Measurements from ENCODE around the gene MEI4. TPM values are rescaled to one million over a fixed set of nuclear protein-coding genes. Genes with fewer than 3 reads are reported as not detected.

The MEI4 gene
- total RNA-seq, 3 donors from 2014 or later, result not detected

DNA sequence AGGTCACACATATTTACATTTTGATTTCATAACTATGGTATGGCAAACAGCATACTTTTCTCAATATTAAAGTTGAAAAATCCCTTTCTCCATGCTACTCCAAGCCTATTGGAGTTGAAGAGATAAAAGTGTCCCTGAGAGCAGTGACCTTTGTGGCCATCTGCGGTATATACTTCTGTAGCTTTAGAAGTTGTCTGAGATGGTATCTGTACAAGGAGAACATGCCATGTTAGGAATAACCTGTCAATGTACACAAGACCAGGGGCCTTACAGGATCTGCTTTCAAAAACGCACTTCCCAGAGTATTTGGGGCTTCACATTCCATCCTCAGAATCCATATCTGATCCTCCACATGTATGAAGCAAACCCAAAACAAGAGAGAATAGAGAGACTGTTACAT, 226.7 kb downstream of the MEI4 start:
- Mint-ChIP-seq H3K36me3 (ENCODE audit: insufficient read depth) (no peaks in the 10 kb centered on the region), H3K4me1 (ENCODE audit: low read depth) (no peaks in the 10 kb centered on the region), H3K9me3 (no peaks in the 10 kb centered on the region), H3K4me3 (no peak overlapping the region), H3K27me3 (ENCODE audit: low read depth) (no peaks in the 10 kb centered on the region)
- ATAC-seq (no peak), DNase-seq (no peak)

DNA sequence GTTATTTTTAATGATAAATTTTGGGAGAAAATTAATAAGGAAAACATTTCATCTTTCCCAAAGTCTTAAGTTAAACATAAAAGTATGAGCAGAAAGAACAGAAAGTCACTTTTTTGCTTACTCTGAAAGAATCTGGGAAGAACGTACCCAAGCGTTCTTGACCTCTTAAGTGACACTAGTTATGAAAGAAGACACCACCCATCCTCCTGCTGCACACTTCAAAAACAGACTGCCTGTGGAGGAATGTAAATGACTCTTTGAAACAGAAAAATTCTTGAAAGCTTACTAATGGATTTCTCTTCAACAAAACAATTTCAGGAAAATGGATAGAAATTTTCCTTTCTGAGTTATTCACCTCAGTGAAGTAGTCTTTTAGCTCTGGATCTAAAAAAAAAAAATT, 227.7 kb downstream of the MEI4 start:
- H3K27me3 Mint-ChIP-seq (ENCODE audit: low read depth), result no peaks in the 10 kb centered on the region
- H3K4me1 Mint-ChIP-seq (ENCODE audit: low read depth), result no peaks in the 10 kb centered on the region
- DNase-seq, result no peak
- no peak for ATAC-seq
- H3K9me3 Mint-ChIP-seq, result no peaks in the 10 kb centered on the region
- no peaks in the 10 kb centered on the region for H3K36me3 Mint-ChIP-seq (ENCODE audit: insufficient read depth)
- H3K4me3 Mint-ChIP-seq, result no peak overlapping the region

DNA sequence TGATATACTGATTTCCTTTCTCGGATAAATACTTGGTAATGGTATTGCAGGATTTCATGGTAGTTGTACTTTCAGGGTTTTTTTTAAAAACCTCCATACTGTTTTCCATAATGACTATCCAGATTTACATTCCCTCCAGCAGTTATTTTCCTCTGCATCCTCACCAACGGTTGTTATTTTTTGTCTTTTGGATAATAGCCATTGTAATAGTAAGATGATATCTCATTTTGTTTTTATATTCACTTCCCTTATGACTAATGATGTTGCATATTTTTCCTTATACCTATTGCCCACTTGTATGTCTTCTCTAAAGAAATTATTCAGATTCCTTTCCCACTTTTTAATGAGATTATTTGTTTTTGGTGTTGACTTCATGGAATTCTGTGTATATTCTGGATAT, 231.0 kb downstream of the MEI4 start:
- Mint-ChIP-seq H3K4me1 (ENCODE audit: low read depth) (no peaks in the 10 kb centered on the region), H3K4me3 (no peak overlapping the region), H3K9me3 (no peaks in the 10 kb centered on the region), H3K27me3 (ENCODE audit: low read depth) (no peaks in the 10 kb centered on the region), H3K36me3 (ENCODE audit: insufficient read depth) (no peaks in the 10 kb centered on the region)
- no peak for ATAC-seq
- no peak for DNase-seq

DNA sequence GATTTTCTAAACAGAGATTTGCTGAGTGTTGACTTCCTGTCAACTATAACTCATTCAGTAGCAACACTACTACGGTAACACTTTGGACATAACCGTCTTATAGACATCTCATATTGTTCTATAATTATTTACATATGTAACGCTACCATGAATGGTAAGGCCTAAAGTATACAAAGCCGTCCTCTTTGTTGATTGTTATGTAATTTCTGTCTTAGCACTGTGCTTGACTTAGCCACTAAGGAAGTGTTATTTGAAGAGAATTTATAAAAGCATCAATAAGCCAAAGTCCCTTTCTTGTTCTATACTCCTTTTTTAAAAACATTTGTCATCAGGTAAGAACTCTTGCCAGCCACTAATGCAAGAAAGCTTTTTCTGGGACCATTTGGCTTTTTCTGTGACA, 240.6 kb downstream of the MEI4 start:
- H3K4me1 Mint-ChIP-seq (ENCODE audit: low read depth), result no peaks in the 10 kb centered on the region
- no peaks in the 10 kb centered on the region for H3K36me3 Mint-ChIP-seq (ENCODE audit: insufficient read depth)
- no peak overlapping the region for H3K4me3 Mint-ChIP-seq
- no peak for DNase-seq
- no peak for ATAC-seq
- peaks cover 22% of the 10 kb centered on the region for H3K9me3 Mint-ChIP-seq
- H3K27me3 Mint-ChIP-seq (ENCODE audit: low read depth), result no peaks in the 10 kb centered on the region

DNA sequence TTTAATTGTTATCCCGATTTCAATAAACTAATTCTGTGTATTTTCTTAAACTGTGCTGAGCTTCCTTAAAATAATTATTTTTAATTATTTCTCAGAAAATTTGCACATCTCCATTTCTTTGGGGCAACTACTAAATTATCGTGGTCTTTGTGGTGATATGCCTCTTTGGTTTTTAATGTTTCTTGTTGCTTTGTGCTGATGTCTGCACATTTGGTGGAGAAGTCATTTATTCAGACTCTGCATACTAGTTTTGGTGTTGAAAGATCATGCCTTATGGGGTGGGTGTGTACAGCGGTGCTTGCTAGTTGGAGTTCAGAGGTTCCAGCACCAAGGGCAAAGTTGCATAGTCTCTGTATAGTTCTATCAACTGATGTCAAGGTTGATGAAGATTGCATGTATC, 253.2 kb downstream of the MEI4 start:
- Mint-ChIP-seq H3K4me3 (no peak overlapping the region), H3K4me1 (ENCODE audit: low read depth) (no peaks in the 10 kb centered on the region), H3K9me3 (peaks cover 21% of the 10 kb centered on the region), H3K27me3 (ENCODE audit: low read depth) (no peaks in the 10 kb centered on the region), H3K36me3 (ENCODE audit: insufficient read depth) (no peaks in the 10 kb centered on the region)
- ATAC-seq (no peak), DNase-seq (no peak)

DNA sequence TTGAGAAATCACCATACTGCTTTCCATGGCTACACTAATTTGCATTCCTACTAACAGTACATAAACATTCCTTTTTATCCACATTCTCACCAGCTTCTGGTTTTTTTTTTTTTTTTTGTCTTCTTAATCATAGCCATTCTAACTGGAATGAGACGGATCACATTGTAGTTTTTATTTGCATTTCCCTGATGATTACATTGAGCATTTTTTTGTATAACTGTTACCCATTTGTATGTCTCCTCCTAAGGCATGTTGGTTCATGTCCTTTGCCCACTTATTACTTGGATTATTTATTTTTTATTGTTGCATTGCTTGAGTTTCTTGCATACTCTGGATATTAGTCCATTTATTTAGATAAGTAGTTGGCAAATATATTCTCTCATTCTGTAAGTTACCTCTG, 258.0 kb downstream of the MEI4 start:
- ATAC-seq, result no peak
- H3K4me3 Mint-ChIP-seq, result no peak overlapping the region
- DNase-seq, result no peak
- H3K9me3 Mint-ChIP-seq, result peaks cover 27% of the 10 kb centered on the region
- H3K36me3 Mint-ChIP-seq (ENCODE audit: insufficient read depth), result no peaks in the 10 kb centered on the region
- H3K4me1 Mint-ChIP-seq (ENCODE audit: low read depth), result no peaks in the 10 kb centered on the region
- no peaks in the 10 kb centered on the region for H3K27me3 Mint-ChIP-seq (ENCODE audit: low read depth)

DNA sequence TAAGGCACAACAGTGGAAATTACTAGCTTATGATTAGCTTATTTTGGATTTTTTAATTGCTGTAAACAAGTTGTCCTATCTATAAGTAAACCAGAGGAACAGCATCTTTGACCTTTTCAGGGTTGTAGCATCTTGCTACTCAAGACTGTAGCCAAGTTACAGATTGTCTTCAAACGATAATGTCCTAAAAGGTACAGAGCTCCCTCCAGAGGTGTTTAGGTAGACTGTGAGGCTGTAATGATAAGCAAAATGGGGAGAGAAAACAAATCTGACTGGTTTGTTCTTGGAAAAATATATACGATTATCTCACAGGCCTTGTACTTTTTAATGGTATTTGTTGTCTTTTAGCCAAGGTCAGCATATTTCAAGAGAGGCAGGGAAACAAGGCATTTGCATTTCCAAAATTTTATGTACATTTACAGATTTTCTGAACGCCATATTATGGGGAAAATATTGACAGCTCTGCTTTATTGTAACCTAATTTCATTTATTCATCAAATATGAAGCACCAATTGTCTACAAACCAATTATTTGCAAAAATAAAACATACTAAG, 273.4 kb downstream of the MEI4 start:
- Mint-ChIP-seq H3K9me3 (no peaks in the 10 kb centered on the region), H3K36me3 (ENCODE audit: insufficient read depth) (no peaks in the 10 kb centered on the region), H3K27me3 (ENCODE audit: low read depth) (no peaks in the 10 kb centered on the region), H3K4me3 (no peak overlapping the region), H3K4me1 (ENCODE audit: low read depth) (no peaks in the 10 kb centered on the region)
- DNase-seq (no peak), ATAC-seq (no peak)

DNA sequence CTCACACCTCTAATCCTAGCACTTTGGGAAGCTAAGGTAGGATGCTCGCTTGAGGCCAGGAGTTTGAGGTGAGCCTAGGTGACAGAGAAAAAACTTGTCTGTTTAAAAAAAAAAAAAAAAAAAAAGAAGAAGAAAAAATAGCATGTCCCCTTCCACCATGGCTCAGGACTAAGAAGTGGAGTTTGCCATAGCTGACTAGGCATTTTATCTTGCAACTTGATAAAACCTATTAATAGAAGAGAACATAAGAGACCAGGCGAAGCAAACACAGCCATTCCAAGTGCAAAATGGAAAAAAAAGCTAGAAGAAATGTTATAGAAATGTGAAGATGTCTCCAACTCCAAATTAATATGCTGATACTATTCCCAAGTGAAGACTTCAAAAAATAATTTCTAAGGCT, 277.5 kb downstream of the MEI4 start:
- Mint-ChIP-seq H3K9me3 (peaks cover 4% of the 10 kb centered on the region), H3K36me3 (ENCODE audit: insufficient read depth) (no peaks in the 10 kb centered on the region), H3K4me3 (no peak overlapping the region), H3K27me3 (ENCODE audit: low read depth) (no peaks in the 10 kb centered on the region), H3K4me1 (ENCODE audit: low read depth) (no peaks in the 10 kb centered on the region)
- DNase-seq (no peak), ATAC-seq (no peak)

DNA sequence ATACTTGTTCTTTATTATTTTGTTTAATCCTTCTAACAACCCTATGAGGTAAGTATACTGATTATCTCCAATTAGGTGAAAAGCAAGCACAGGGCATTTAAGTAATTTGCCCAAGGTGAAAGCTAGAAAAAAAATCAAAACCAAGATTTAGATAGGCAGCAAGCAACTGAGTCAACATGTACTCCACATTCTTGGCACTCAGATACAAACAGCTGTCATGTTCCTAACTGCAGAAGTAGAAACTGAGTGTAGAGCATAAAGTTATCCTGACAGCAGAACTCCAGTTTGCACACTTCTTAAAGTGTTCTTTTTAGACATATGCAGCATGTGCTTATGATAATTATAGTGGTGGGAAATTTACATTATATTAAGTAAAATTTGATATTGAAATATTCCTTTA, 278.1 kb downstream of the MEI4 start:
- DNase-seq, result no peak
- Mint-ChIP-seq H3K27me3 (ENCODE audit: low read depth) (no peaks in the 10 kb centered on the region), H3K4me1 (ENCODE audit: low read depth) (no peaks in the 10 kb centered on the region), H3K9me3 (peaks cover 4% of the 10 kb centered on the region), H3K36me3 (ENCODE audit: insufficient read depth) (no peaks in the 10 kb centered on the region), H3K4me3 (no peak overlapping the region)
- ATAC-seq, result no peak

DNA sequence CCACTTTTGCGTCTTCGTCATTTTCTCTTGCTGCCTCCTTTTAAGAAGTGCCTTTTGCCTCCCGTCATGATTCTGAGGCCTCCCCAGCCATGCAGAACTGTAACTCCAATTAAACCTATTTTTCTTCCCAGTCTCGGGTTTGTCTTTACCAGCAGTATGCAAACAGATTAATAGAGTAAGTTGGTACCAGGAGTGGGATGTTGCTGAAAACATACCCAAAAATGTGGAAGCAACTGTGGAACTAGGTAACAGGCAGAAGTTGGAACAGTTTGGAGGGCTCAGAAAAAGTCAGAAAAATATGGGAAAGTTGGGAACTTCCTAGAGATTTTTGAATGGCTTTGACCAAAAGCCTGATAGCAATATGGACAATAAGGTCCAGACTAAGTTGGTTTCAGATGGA, 309.2 kb downstream of the MEI4 start:
- Mint-ChIP-seq H3K36me3 (ENCODE audit: insufficient read depth) (no peaks in the 10 kb centered on the region), H3K27me3 (ENCODE audit: low read depth) (no peaks in the 10 kb centered on the region), H3K4me1 (ENCODE audit: low read depth) (no peaks in the 10 kb centered on the region), H3K9me3 (peaks cover 34% of the 10 kb centered on the region), H3K4me3 (no peak overlapping the region)
- DNase-seq (no peak), ATAC-seq (no peak)

DNA sequence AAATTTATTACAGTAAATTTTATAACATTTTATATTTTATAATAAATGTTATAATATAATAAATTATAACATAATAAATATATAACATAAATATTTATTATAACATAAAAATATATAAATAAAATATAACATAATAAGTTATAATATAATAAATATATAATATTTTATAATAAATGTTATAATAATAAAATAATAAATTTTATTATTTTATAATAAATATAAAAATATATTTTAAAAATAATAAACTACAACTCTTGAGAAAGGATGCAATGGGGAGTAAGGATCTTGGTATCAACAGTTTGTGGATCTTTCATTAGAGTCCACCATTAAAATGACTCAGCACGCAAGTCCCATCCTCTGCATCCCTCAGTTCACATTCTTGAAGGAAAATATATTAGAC, 312.6 kb downstream of the MEI4 start:
- ATAC-seq (no peak), DNase-seq (no peak)
- peaks cover 29% of the 10 kb centered on the region for H3K9me3 Mint-ChIP-seq
- no peaks in the 10 kb centered on the region for H3K4me1 Mint-ChIP-seq (ENCODE audit: low read depth)
- no peak overlapping the region for H3K4me3 Mint-ChIP-seq
- H3K27me3 Mint-ChIP-seq (ENCODE audit: low read depth), result no peaks in the 10 kb centered on the region
- no peaks in the 10 kb centered on the region for H3K36me3 Mint-ChIP-seq (ENCODE audit: insufficient read depth)

DNA sequence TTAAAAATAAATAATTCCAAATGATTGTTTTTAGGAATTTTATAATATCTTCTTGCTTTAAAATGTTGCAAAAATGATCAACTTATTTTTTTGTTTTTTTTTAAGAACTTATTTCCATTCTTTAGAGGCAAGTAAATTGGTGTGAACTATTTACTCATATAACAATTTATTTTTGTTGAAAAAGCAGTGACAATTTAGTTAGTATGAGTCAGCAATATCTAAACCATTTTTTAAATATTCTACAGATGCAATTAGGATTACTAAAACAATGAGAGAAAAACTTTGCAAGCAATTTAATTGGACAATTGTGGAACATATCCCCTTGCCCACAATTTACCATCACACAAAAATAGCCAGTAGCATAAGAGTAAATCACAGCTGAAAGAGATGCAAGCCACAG, 319.5 kb downstream of the MEI4 start:
- H3K36me3 Mint-ChIP-seq (ENCODE audit: insufficient read depth), result no peaks in the 10 kb centered on the region
- H3K4me3 Mint-ChIP-seq, result no peak overlapping the region
- DNase-seq (no peak), ATAC-seq (no peak)
- no peaks in the 10 kb centered on the region for H3K4me1 Mint-ChIP-seq (ENCODE audit: low read depth)
- no peaks in the 10 kb centered on the region for H3K27me3 Mint-ChIP-seq (ENCODE audit: low read depth)
- H3K9me3 Mint-ChIP-seq, result peaks cover 25% of the 10 kb centered on the region

Other genes starting within 250 kb of the MEI4 start
- not detected for gene HTR1B, start 189.5 kb upstream of the MEI4 start, total RNA-seq

All from activated T-cell treated with anti-CD3 and anti-CD28 coated beads, Interleukin-2, amount 50 U/mL, for 4 hours (primary cell).